Fibroblast of skin of left biceps (primary cell): ENCODE results near the gene GDF7.

Experiments used
- DNase-seq, 2 experiments: peaks; one replicate each; pipeline ENCODE4 v3.0.0-alpha.2; 2013; ENCODE audit warnings: low read depth in 2 of 2

Gene GDF7

GRCh38 chr2:20629181-20629580 lies 37.8 kb upstream of the GDF7 start:
- DNase-seq: no peak

- DNase-seq: no peak
These were observed 37.3 kb upstream of the GDF7 start for GRCh38 chr2:20629581-20630171.

DNA sequence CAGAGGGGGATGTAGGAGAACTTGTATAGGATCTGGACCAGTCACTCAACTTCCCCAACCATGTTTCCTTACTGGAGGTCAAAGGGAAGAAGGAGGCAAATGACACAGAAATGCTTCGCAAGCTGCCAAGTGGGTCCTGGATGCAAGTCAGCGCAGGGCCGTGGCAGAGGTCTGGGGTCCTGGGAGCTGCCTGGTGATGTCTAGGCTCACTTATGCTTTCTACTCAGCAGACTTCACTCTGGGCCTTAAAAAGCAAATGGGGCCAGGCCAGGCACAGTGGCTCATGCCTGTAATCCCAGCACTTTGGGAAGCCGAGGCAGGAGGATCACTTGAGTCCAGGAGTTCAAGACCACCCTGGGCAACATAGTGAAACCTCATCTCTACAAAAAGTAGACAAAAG lies 36.0 kb upstream of the GDF7 start:
- no peak for DNase-seq

- no peak for DNase-seq
These were observed 35.2 kb upstream of the GDF7 start for GRCh38 chr2:20631617-20632307.

GRCh38 chr2:20632446-20632990 lies 34.4 kb upstream of the GDF7 start:
- no peak for DNase-seq

- no peak for DNase-seq
These were observed 33.9 kb upstream of the GDF7 start for GRCh38 chr2:20633001-20633400.

DNA sequence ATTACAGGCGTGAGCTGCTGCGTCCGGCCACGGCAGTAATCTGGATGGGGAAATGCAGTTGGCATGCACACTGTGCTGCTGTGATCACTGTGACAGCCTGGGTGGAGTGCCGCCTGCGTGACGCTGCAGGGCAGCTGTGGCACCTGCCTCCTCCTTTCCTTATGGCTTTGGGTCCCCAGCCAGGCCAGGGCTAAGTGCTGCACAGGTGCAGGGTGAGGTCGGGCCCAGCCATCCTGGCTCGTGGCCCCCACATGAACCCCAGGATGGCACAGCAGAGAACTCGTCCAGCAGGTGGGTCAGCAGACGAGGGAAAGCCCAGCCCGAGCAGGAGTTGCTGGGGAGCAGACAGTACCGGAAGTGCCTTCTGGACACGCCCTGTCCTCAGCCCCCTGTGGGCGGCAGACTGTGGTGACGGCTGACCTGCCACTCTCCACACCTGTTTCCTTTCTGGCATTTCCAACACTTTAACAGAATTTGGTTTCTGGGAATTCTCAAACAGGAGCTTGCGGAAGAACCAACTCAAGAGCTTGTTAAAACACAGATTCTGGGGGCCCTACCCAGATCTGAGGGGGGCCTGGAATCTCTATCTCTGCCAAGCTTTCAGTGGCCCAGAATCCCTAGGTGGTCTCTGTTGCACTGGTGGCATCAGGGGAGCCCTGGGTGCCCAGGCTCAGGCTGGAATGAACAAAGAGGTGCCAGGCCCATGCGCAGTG lies 33.0 kb upstream of the GDF7 start:
- no peak for DNase-seq

- peak; percentile 39 to 42 for DNase-seq
These were observed 32.3 kb upstream of the GDF7 start for GRCh38 chr2:20634507-20635112.

- DNase-seq: no peak
These were observed 31.8 kb upstream of the GDF7 start for GRCh38 chr2:20635113-20635510.

DNA sequence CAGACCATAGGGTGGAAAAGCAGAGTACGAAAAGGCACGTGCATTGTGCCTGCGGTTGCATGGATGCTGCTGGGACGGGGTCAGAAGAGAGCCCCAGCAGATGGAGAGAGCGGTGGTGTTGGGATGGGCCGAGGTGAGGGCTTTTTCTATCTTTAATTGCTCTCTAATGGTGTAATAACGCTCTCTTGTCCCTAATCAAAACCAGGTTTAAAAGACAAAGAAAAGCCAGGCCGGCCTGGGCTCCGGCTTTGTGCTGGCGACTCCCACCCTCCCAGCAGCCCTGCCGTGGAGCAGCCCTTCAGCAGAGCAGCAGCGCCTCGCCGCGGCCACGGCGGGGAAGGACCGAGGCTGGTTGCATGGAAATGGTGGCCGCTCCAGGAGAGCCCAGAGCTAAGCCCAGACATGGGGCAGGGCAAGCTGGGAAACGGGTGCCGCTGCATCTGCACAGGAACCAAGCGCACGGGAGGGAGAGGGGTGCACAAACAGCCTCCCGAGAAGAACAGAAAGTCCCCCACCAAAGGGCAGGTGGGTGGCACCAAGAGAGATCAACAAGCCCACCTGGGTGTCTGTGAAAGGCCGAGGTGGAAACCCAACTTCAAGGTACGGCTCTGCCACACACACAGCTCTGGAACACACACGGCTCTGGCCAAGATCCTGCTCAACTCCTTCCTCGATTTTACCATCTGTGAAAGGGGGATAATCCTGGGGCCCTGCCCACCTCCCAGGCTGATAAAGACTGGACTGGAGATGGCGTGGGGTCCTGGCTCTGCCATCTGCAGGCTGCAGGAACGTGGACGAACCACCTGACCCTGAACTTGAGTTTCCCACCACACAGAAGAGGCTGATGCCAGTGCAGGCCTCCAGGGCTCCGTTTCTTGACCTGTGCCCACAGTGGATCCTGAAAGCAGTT lies 31.0 kb upstream of the GDF7 start:
- DNase-seq: peak; percentile 67 to 69

DNA sequence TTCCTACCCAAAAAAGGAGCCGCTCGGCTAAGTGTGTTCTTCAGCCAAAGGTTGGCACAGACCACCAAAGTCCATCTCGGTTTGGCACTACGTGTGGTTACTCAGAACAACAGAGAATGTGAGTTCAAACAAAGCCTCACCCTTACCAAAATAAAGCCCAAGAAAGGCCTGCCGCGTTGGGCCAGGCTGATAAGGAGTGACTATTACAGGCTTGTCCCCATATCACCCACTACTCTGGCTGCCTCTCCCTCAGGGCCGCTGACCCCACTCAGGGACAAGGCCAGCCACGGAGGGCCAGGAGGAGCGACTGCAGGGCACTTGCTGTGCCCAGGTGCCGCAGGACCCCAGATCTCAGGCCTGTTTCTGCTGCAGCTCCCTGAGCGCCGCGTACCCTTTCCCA lies 29.8 kb upstream of the GDF7 start:
- DNase-seq: no peak

- DNase-seq: no peak
These were observed 28.9 kb upstream of the GDF7 start for GRCh38 chr2:20638014-20638413.

GRCh38 chr2:20638646-20639430 lies 28.1 kb upstream of the GDF7 start:
- no peak for DNase-seq

GRCh38 chr2:20640411-20641122 lies 26.4 kb upstream of the GDF7 start:
- no peak for DNase-seq

GRCh38 chr2:20641123-20641985 lies 25.6 kb upstream of the GDF7 start:
- no peak for DNase-seq

DNA sequence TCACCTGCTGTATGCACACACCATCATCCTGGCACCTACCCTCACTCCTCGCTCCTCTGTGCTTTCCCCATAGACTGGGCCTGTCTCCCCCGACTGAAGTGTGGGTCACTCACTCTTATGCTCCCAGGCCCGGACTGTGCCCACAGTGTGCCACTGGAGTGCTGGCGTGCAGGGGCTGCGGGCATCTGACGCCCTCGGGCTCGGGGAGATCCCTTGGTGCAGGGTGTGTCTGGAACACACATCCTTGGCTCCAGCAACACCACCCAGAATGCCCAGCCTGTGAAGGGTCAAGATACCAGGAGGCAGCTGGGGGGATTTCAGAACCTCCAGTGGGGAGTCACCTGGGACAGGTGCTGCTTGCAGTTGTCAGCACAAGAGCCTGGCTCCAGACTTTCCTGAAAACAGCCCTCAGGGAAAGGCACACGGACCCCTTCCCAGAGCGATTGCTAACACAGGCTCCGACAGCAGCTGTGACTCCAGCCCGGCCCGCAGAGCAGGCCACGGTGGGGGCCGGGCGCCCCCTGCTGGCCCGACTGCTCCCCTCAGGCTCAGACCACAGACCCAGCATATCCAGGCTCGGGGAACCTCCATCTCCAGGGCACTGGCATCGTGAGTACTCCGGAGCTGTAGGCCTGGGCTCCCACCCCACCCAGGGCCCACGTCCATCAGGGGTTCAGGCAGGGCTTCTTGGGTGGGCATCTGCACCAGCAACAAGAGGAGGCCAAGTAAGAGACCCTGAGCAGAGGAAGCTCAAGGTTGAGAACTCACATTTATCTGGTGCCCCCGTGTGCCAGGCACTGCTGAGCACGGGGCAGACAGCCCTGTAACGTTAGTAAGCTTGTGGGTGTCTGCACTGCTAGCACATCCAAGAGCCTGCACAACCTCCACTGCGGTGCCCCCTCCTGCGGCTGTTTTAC lies 24.6 kb upstream of the GDF7 start:
- DNase-seq: no peak

DNA sequence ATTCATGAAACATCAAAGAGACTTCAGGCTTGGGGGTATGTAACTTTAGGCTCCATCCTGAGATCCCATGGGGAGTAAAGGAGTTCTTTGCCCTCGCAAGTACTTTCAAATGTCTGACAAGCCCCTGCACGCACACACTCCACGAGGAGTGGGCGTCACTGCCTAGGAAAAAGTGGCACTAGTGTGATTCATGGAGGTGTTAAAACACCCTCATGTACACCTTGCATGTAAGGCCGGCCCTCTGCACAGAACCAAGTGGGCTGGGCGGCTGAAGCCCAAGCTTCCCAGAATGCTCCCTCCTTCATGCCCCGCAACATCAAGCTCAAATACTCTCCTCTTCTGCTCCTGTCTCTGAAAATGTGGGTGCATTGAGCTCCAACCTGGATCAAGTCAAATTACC lies 23.9 kb upstream of the GDF7 start:
- no peak for DNase-seq

GRCh38 chr2:20643826-20644225 lies 23.1 kb upstream of the GDF7 start:
- no peak for DNase-seq
